ENCODE measurements around the gene NUDT3.
"Not testable (repeated sequence)": the region's sequence is repeated elsewhere in the genome, so short reads cannot be mapped to it uniquely, and the experiment has no call there.

The NUDT3 gene

DNA sequence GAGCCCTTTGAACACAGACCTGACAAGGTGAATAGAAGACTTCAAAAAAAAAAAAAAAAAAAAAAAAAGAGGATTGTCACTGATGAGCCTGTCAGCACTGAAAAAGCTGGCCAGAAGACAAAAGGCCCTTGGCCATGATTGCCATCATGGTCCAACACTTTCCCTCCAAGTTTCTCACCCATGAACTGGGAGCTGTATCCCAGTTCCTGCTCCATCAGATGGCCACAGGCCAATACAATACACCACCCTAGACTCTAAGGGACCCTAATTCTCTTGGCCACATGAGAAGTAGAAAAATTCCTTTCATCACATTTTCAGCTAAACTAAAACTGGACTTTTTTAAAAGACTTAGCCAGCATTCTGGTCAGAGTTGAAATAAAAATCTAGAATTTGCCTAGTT lies 50.2 kb downstream of the NUDT3 start:
- no peak for DNase-seq (ENCODE audit: low read depth)

GRCh38 chr6:34341481-34341971 lies 50.9 kb downstream of the NUDT3 start:
- no peak for DNase-seq (ENCODE audit: low read depth)

DNA sequence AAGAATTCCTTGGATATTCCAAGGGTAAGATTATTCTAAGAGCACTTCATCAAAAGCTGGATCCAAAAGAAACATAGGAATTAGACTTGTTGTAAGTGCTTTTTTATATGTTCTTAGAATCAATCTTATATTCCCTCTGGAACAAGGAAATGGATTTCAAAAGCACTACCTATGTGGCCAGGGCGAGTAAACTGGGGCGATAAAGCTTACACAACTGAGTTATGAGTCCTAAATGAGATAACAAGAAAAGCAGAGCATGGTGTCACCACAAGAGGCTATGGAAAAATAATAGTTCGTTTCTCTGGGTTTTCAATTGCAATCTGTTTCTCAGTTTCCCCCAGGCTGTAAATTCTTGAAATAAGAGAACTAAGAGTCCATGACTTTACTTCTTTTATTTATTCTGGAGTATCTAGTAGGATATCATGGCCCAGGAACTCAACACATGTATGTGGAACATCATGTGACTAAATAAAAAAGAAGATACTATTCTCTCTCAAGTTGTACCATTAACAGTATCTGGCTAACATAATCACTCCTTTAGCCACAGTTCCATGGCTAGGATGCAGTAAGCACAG lies 51.5 kb downstream of the NUDT3 start:
- no peak for DNase-seq (ENCODE audit: low read depth)

DNA sequence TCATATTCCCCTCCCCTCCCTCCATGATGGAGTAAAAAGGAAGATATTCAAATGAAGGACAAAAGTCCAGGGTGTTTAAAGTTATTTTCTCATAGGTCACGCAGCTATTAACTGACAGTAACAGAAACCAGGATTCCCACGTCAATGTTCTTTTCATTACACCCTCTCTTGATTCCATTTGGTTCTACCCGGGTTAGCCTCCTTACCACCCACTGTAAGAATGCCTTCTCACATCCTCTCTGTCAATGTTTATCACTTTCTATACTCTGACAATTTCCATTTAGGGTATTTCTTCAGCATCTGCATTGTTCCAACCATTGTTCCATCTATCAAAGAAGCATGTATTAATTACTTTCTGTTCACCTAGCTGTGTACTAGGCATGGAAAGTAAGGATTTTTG lies 52.1 kb downstream of the NUDT3 start:
- DNase-seq (ENCODE audit: low read depth): no peak

- no peak for DNase-seq (ENCODE audit: low read depth)
Measured at GRCh38 chr6:34339971-34340370, 52.5 kb downstream of the NUDT3 start.

DNA sequence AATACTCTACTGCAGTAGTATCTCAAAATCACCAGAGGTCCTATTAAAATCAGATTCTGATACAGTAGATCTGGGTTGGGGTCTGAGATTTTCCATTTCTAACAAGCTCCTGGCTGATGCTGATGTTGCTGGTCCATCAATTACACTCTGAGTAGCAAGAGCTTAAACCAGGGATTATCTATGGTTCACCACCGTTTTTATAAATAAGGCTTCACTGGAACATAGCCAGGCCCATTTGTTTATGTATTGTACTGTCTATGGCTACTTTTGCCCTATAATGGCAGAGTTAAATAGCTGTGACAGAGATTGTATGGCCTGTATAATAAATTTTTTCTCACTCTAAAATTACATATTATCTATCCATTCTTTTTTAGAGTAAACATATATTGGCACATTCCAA lies 53.0 kb downstream of the NUDT3 start:
- no peak for DNase-seq (ENCODE audit: low read depth)

DNA sequence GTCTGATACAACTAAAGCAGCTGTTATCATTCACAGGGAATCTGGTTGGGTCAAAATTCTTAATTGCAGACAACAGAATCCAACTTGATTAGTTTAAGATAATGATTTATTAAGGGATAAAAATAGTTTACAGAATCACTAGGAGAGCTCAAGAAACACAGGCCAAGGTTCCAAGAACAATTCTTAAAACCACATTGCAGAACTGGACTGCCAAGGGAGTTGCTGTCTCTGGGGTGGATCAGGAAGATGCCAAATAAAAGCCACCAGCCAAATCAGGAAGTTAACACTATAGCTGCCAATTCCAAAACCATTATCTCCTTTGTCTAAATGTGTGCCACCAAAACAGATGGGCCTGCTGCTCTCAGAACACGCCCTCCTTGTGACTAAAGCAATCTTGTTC lies 53.7 kb downstream of the NUDT3 start:
- no peak for DNase-seq (ENCODE audit: low read depth)

GRCh38 chr6:34338377-34338776 lies 54.1 kb downstream of the NUDT3 start:
- no peak for DNase-seq (ENCODE audit: low read depth)

DNA sequence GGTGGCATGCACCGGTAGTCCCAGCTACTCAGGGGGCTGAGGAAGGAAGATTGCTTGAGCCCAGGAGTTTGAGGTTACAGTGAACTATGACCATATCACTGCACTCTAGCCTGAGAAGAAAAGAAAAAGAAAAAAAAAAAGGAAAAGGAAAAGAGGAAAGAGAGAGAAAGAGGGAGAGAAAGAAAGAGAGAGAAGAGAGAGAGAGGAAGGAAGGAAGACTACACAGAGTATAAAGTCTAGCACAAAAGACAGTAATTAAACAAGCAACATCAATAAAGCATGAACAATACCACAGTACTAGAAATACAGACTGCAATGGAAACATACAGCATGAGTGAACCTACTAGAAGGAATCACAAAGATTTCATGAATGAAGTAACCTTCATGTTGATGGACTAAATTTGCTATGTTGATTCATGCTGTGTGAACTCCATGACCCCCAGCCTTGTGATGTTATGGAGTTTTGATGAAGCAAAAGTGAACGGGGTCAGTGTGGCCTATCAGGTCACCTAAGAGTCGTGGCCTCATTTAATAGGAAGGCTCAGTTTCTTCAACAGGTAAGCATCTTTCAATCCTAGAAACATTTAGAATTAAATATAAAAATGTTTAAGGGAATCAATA lies 57.6 kb downstream of the NUDT3 start:
- DNase-seq (ENCODE audit: low read depth): no peak

DNA sequence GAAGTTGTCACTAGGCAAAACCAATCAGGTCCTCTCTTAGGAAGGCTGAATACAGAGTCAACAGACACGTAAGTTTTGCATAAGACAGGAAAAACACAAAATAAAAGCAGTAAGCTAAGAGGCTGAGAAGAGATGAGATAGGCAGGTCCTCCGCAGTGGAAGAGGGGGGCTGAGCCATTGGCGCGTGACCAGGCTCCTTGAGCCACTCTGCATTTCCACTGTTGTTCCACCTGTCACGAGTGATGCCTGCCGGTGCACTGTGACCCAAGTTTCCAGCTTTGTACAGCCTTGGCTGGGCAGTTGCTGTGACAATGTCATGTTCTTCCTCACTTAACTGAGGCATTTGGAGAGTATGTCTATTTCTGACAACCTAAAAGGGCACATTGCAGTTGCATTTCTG lies 58.6 kb downstream of the NUDT3 start:
- DNase-seq (ENCODE audit: low read depth): no peak

GRCh38 chr6:34332251-34333198 lies 59.9 kb downstream of the NUDT3 start:
- DNase-seq (ENCODE audit: low read depth): no peak

DNA sequence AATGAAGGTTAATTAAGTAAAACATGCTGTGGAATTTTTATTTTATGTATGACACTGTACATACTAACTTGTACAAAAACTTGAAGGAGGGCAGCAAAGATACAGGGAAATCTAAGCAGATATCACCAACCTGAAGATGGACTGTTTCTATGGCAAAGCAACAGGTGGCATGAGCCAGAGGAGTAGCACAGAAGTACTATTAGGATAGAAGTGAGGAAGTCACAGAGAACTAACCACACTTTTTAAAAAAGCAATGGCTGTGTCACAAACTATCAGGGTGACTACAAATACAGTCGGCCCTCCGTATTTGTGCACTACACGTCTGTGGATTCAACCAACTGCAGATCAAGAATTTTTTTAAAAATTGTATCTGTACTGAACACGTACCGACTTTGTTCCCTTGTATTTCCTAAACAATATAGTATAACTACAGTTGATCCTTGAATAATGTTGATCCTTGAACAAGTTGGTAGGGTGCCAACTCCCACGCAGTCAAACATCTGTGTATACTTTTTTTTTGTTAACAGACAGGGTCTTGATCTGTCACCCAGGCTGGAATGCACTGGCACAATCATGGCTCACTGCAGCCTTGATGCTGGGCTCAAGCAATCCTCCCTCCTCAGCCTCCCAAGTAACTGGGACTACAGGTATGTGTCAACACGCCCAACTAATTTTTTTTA lies 61.0 kb downstream of the NUDT3 start:
- no peak for DNase-seq (ENCODE audit: low read depth)

DNA sequence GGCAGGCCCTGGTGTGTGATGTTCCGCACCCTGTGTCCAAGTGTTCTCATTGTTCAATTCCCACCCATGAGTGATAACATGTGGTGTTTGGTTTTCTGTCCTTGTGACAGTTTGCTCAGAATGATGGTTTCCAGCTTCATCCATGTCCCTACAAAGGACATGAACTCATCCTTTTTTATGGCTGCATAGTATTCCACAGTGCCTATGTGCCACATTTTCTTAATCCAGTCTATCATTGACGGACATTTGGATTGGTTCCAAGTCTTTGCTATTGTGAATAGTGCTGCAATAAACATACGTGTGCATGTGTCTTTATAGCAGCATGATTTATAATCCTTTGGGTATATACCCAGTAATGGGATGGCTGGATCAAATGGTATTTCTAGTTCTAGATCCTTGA lies 62.7 kb downstream of the NUDT3 start:
- not testable (repeated sequence) for DNase-seq (ENCODE audit: low read depth)

GRCh38 chr6:34328969-34329368 lies 63.5 kb downstream of the NUDT3 start:
- DNase-seq (ENCODE audit: low read depth): no peak

DNA sequence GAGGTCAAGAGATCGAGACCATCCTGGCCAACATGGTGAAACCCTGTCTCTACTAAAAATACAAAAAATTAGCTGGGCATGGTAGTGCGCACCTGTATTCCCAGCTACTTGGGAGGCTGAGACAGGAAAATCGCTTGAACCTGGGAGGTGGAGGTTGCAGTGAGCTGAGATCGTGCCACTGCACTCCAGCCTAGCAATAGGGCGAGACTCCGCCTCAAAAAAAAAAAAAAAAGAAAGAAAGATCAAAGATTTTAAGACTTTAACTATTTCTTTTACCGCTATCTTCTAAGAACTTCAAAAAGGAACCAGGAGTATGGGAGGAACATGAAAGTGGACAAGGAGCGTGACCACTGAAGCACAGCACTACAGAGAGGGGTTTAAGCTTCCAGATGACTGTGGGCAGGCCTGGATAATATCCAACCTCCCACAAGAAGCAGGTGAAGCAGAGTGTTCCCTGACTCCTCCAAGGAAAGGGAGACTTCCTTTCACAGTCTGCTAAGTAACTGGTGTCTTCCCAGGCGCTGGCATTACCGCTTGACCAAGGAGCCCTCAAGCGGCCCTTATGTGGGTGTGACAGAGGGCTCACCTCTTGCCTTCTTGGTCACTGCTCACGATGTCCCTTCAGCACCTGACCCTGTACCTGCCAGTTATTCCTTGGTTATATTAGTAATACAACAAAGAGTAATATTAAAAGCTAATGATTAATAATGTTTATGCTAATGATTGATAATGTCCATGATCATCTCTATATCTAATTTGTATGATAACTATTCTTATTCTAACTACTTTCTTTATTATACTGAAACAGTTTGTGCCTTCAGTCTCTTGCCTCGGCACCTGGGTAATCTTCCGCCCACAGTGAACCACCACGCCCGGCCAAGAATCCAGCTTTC lies 64.9 kb downstream of the NUDT3 start:
- not testable (repeated sequence) for DNase-seq (ENCODE audit: low read depth)

DNA sequence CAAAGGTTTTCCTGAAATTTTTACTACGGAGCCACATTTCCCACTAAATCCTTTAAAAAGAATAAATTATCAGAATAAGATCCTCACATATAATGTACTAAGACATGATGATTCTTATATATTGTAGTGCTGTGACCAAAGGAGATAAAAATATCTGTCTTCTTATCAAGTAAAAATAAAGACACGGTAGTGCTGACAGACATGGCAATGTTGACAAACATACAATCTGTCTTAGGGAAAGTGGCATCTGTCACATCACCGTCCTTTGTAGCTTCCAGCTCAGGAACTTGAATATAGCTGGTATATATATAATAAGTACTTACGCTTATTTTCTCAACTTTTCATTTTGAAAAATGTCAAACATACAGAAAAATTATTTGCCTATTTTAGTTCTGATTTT lies 66.8 kb downstream of the NUDT3 start:
- no peak for DNase-seq (ENCODE audit: low read depth)

DNA sequence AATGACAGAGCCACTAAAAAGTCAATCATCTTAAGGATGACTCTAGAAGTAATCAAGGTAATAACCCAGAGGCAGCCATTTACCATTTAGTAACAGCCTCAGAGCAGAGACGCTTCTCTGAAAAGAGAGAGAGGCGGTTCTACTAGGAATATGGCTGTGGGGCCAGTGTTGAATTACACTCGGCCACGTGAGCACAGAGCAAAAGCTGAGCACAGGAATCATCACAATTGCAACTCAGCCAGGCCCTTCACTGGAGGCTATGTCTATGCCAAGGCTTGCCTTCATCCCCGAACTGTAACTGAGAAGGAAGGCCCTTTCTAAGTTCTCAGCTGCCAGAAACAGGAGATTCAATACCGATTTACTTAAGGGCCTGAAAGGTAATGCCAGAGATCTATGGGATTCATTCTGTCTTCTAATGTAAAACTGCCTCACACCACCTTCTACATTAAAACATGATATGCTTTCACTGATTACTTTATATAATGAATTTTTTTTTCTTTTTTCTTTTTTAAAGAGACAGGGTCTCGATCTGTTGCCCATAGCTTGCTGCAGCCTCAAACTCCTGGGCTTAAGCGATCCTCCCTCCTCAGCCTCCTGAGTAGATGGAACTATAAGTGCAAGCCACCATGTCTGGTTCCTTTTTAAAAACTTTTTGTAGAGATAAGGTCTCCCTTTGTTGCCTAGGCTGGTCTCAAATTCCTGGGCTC lies 67.6 kb downstream of the NUDT3 start:
- DNase-seq (ENCODE audit: low read depth): no peak

GRCh38 chr6:34324221-34324620 lies 68.2 kb downstream of the NUDT3 start:
- DNase-seq (ENCODE audit: low read depth): not testable (repeated sequence)

- DNase-seq (ENCODE audit: low read depth): no peak
Measured at GRCh38 chr6:34323300-34323699, 69.2 kb downstream of the NUDT3 start.

DNA sequence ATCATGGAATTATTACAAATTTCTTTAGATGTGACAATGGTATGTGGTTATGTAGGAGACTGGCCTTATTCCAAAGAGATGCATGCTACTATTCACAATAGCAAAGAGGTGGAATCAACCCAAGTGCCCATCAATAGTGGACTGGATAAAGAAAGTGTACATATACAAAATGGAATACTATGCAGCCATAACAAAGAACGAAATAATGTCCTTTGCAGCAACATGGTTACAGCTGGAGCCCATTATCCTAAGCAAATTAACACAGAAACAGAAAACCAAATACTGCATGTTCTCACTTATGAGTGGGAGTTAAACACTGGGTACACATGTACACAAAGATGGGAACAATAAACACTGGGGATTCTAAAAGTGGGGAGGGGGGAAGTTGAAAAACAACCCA lies 69.7 kb downstream of the NUDT3 start:
- DNase-seq (ENCODE audit: low read depth): no peak

DNA sequence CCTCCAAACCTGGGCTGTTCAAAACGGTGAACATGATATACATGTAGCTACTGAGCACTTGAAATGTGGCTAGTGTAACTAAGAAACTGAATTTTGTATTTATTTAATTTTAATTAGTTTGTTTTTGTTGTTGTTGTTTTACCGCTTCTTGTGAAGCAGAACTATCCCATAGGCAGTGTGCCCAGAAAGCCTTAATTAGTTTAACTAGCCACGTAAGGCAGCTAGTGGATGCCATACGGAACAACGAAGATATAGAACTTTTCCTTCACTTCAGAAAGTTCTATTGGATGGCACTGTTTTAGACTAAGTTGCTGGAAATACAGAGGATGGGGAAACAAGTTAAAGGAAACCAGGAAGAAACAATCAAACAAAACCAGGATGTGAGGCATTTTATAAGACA lies 70.6 kb downstream of the NUDT3 start:
- no peak for DNase-seq (ENCODE audit: low read depth)
